CD4-positive, alpha-beta T cell (primary cell): ENCODE results near the gene OR9A2. TPM values are rescaled to one million over a fixed set of nuclear protein-coding genes. Genes with fewer than 3 reads are reported as not detected.
A peak's percentile ranks its signal among the peaks of the same experiment; 100 is the strongest.

ENCODE experiments used
- ATAC-seq: fragments of 200-7000 bp; cut with Tn5 transposase; one replicate; pipeline ENCODE4 v1.10.0; 2022; ENCODE audit warnings: mild to moderate bottlenecking; ENCODE audit not compliant: poor library complexity
- CTCF ChIA-PET: fragments of 350-600 bp; sonication (Branson Sonifier 250); formaldehyde crosslinking; loops from one replicate; lab custom pipeline; 2021; ENCODE audit warnings: antibody characterized with exemption, inconsistent platforms; lab: Charles Lee
- POLR2A ChIA-PET: fragments of 350-600 bp; sonication (Branson Sonifier 250); formaldehyde crosslinking; loops from one replicate; lab custom pipeline; 2021; ENCODE audit warnings: antibody characterized with exemption, inconsistent platforms; lab: Charles Lee
- DNase-seq, 14 experiments: peaks; one replicate each; pipeline ENCODE4 v3.0.0-alpha.2; 2013 to 2020; ENCODE audit warnings: mixed read lengths in 2 of 14
- H3K27ac ChIP-seq, 2 donors: one replicate each; pipeline versions ENCODE4 v1.5.1 to v1.7.0; 2013; ENCODE audit warnings: low read length in 2 of 2, low read depth in 1 of 2, mild to moderate bottlenecking in 1 of 2
- H3K27me3 ChIP-seq, 2 experiments: 1 replicate in 1 of 2; 2 replicates in 1 of 2; pipeline versions ENCODE4 v1.6.1 to v1.7.0; 2013; ENCODE audit warnings: low read length in 2 of 2, control low read depth in 1 of 2, mild to moderate bottlenecking in 1 of 2, moderate library complexity in 1 of 2; ENCODE audit not compliant: insufficient read depth in 2 of 2, control insufficient read depth in 1 of 2
- H3K36me3 ChIP-seq: one replicate; pipeline ENCODE4 v1.6.1; 2013; ENCODE audit warnings: low read length, control low read depth; ENCODE audit not compliant: insufficient read depth
- H3K4me1 ChIP-seq: one replicate; pipeline ENCODE4 v1.6.1; 2013; ENCODE audit warnings: low read length, control low read depth; ENCODE audit not compliant: insufficient read depth
- H3K4me3 ChIP-seq: one replicate; pipeline ENCODE4 v1.5.1; 2013; ENCODE audit warnings: mild to moderate bottlenecking, low read length, moderate library complexity
- H3K9me3 ChIP-seq, 2 experiments: 1 replicate in 1 of 2; 2 replicates in 1 of 2; pipeline versions ENCODE4 v1.6.1 to v1.7.0; 2013; ENCODE audit warnings: low read length in 2 of 2, mild to moderate bottlenecking in 2 of 2, control low read depth in 1 of 2, moderate library complexity in 1 of 2; ENCODE audit not compliant: control insufficient read depth in 1 of 2, insufficient read depth in 1 of 2
- H3K27ac Mint-ChIP-seq: one replicate; pipeline ENCODE4 v1.8.0; 2020; ENCODE audit warnings: mixed read lengths
- H3K27me3 Mint-ChIP-seq: one replicate; pipeline ENCODE4 v1.8.0; 2021; ENCODE audit warnings: mixed read lengths
- H3K36me3 Mint-ChIP-seq: one replicate; pipeline ENCODE4 v1.8.0; 2021; ENCODE audit warnings: low read depth, mixed read lengths
- H3K4me1 Mint-ChIP-seq: one replicate; pipeline ENCODE4 v1.8.0; 2021; ENCODE audit warnings: low read depth, mixed read lengths
- H3K4me3 Mint-ChIP-seq: one replicate; pipeline ENCODE4 v1.8.0; 2020; ENCODE audit warnings: mild to moderate bottlenecking, mixed read lengths
- H3K9me3 Mint-ChIP-seq: one replicate; pipeline ENCODE4 v1.8.0; 2020; ENCODE audit warnings: mixed read lengths
- intact Hi-C, 2 experiments: fragments of 100-400 bp; cut with DNase I in 1 of 2; cut with micrococcal nuclease in 1 of 2; formaldehyde crosslinking; loops; one replicate each; pipeline versions ENCODE4 v1.15.1 to v1.9.0; 2023 to 2025; cut with DNase I, micrococcal nuclease
- total RNA-seq, 174 experiments: library from RNA in 2 of 174; stranded (reverse) in 2 of 174; gene quantifications; one replicate each; pipeline ENCODE4 v1.2.3 and lab custom pipeline; 2021 to 2026
- TF ChIP-seq, protein P1 (sequence below): fragments of 200-600 bp; IDR thresholded peaks from one replicate; pipeline ENCODE4 v1.8.0; 2022; ENCODE audit warnings: antibody characterized with exemption, mild to moderate bottlenecking

Gene OR9A2
- total RNA-seq, 2 experiments from 2014 or later = not detected

DNA sequence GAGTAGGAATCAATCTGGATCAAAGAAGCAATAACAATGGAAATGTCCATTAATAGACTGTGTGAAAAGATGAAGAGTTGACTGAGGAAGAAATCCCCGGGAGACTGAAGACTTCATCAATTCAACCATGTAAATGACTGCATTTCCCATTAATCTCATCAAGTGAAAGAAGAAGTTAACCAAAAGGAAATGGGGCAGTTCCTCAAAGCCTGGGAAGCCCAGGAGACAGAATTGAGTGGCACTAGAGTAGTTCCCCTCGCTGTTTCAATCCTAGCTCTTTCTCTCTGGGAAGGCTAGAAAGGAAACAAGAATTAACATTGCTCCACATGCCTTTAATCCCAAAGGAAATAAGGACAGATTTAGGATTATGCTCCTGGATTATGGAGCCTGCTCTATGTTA is 20.4 kb upstream of the OR9A2 start:
- H3K9me3 Mint-ChIP-seq = no peaks in the 10 kb centered on the region
- POLR2A ChIA-PET = no interaction called here

DNA sequence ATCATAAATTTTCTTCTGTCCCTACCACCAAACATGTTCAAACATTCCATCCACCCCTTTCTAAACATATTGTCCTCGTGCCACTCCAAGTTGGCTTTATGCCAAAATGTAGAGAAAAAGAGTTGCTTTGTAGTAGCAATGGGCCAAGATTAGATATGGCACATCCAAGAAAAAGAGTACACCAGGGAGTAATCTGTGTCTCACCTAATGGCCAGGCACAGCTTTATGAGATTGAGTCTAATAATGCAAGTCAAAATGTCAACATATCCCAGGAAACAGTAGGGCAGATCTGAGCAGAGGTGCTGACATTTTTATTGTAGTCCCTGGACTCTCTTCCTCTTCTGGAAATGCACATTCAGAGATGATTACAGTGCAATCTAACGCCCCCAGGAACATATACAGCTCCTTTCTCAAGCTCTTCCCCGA is 19.5 kb upstream of the OR9A2 start:
- CTCF ChIA-PET = no interaction called here

More for the DNA sequence above, 20.4 kb upstream of the OR9A2 start:
- CTCF ChIA-PET = no interaction called here
- H3K27ac Mint-ChIP-seq = no peak overlapping the region
- H3K4me3 Mint-ChIP-seq = no peak overlapping the region
- H3K4me3 ChIP-seq = no peak overlapping the region
- H3K4me1 ChIP-seq = no peaks in the 10 kb centered on the region
- DNase-seq (peak in 1 of 14 experiments; percentile 9), ATAC-seq (no peak)
- H3K27me3 ChIP-seq = no peaks in the 10 kb centered on the region
- no peaks in the 10 kb centered on the region for H3K4me1 Mint-ChIP-seq
- H3K27me3 Mint-ChIP-seq = no peaks in the 10 kb centered on the region
- H3K9me3 ChIP-seq = no peaks in the 10 kb centered on the region
- intact Hi-C loops = no loop called here
- TF ChIP-seq, protein P1, sequence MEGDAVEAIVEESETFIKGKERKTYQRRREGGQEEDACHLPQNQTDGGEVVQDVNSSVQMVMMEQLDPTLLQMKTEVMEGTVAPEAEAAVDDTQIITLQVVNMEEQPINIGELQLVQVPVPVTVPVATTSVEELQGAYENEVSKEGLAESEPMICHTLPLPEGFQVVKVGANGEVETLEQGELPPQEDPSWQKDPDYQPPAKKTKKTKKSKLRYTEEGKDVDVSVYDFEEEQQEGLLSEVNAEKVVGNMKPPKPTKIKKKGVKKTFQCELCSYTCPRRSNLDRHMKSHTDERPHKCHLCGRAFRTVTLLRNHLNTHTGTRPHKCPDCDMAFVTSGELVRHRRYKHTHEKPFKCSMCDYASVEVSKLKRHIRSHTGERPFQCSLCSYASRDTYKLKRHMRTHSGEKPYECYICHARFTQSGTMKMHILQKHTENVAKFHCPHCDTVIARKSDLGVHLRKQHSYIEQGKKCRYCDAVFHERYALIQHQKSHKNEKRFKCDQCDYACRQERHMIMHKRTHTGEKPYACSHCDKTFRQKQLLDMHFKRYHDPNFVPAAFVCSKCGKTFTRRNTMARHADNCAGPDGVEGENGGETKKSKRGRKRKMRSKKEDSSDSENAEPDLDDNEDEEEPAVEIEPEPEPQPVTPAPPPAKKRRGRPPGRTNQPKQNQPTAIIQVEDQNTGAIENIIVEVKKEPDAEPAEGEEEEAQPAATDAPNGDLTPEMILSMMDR = no peak
- H3K27ac ChIP-seq = no peak overlapping the region
- H3K36me3 Mint-ChIP-seq = no peaks in the 10 kb centered on the region
- H3K36me3 ChIP-seq = no peaks in the 10 kb centered on the region

DNA sequence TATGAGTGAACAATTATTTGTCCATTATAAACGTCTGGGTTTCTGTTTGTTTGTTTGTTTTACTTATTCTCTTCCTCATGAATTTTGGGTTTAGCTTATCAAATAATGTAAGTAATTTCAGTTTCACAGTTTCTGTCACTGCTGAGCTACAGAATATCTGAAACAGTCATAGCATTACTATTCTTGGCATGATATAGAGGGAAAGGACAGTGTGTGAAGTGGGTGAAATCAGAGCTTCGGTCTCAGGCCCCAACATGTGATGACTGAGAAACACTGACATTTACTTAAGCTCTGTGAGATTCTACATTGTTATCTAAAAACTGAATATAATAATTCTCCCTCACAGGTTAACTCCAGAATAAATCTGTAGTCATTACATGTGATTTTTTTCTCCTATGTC is 16.5 kb upstream of the OR9A2 start:
- Mint-ChIP-seq H3K27me3 (no peaks in the 10 kb centered on the region), H3K27ac (no peak overlapping the region), H3K36me3 (no peaks in the 10 kb centered on the region), H3K4me1 (no peaks in the 10 kb centered on the region), H3K9me3 (no peaks in the 10 kb centered on the region), H3K4me3 (no peak overlapping the region)
- DNase-seq (no peak), ATAC-seq (no peak)
- intact Hi-C loops = no loop called here
- no peak overlapping the region for H3K4me3 ChIP-seq
- ChIA-PET CTCF (no interaction called here), POLR2A (no interaction called here)
- no peaks in the 10 kb centered on the region for H3K9me3 ChIP-seq
- H3K27ac ChIP-seq = no peak overlapping the region
- no peaks in the 10 kb centered on the region for H3K27me3 ChIP-seq
- TF ChIP-seq, protein P1 = no peak
- no peaks in the 10 kb centered on the region for H3K36me3 ChIP-seq
- H3K4me1 ChIP-seq = no peaks in the 10 kb centered on the region

More for the DNA sequence above, 19.5 kb upstream of the OR9A2 start:
- Histone ChIP-seq H3K4me3 (no peak overlapping the region), H3K9me3 (no peaks in the 10 kb centered on the region), H3K27me3 (no peaks in the 10 kb centered on the region), H3K27ac (no peak overlapping the region), H3K4me1 (no peaks in the 10 kb centered on the region), H3K36me3 (no peaks in the 10 kb centered on the region)
- no peak overlapping the region for H3K27ac Mint-ChIP-seq
- DNase-seq = no peak
- TF ChIP-seq, protein P1 = no peak
- POLR2A ChIA-PET = no interaction called here
- H3K9me3 Mint-ChIP-seq = no peaks in the 10 kb centered on the region
- H3K36me3 Mint-ChIP-seq = no peaks in the 10 kb centered on the region
- H3K4me1 Mint-ChIP-seq = no peaks in the 10 kb centered on the region
- no peak overlapping the region for H3K4me3 Mint-ChIP-seq
- intact Hi-C loops = no loop called here
- no peak for ATAC-seq
- no peaks in the 10 kb centered on the region for H3K27me3 Mint-ChIP-seq
